OCI-LY7 (cell line): ENCODE data around the gene ITPA. TPM values are rescaled to one million over a fixed set of nuclear protein-coding genes. Genes with fewer than 3 reads are reported as not detected.

Source experiments
- BruUV-seq: library from RNA; stranded (reverse); fragments of 400-500 nt; replicated peaks from 2 replicates; lab custom pipeline; 2021; lab: Mats Ljungman, UMichigan
- CTCF ChIA-PET: fragments of 300-600 bp; sonication (Branson Sonifier 250); formaldehyde crosslinking; loops from one replicate; lab custom pipeline; 2022; ENCODE audit warnings: antibody characterized with exemption; ENCODE audit not compliant: unreplicated experiment; lab: Charles Lee
- POLR2A ChIA-PET: fragments of 300-600 bp; sonication (Branson Sonifier 250); formaldehyde crosslinking; loops from one replicate; lab custom pipeline; 2022; ENCODE audit warnings: antibody characterized with exemption; lab: Charles Lee
- DNase-seq: peaks from one replicate; pipeline ENCODE4 v3.0.0-alpha.2; 2015; ENCODE audit warnings: low spot score
- H2AFZ ChIP-seq: fragments of 200-600 bp; sonication (generic), shearing (Covaris generic); 2 replicates; pipeline ENCODE4 v1.6.1; 2014; ENCODE audit warnings: mild to moderate bottlenecking, antibody characterized with exemption, low read length, moderate library complexity
- H3K27ac ChIP-seq: fragments of 200-600 bp; sonication (generic); 2 replicates; pipeline ENCODE4 v1.5.1; 2014; ENCODE audit warnings: mixed run types, low read depth, mild to moderate bottlenecking, moderate library complexity, low read length, inconsistent platforms; ENCODE audit not compliant: poor library complexity, severe bottlenecking
- H3K36me3 ChIP-seq: fragments of 200-600 bp; sonication (generic); 2 replicates; pipeline ENCODE4 v1.6.1; 2014; ENCODE audit warnings: mild to moderate bottlenecking, antibody characterized with exemption, low read length, moderate library complexity, mixed read lengths; ENCODE audit not compliant: insufficient read depth
- H3K4me1 ChIP-seq: fragments of 200-600 bp; sonication (generic); 2 replicates; pipeline ENCODE4 v1.5.1; 2014; ENCODE audit warnings: mild to moderate bottlenecking, low read length; ENCODE audit not compliant: insufficient read depth, poor library complexity, severe bottlenecking
- H3K4me2 ChIP-seq: fragments of 200-600 bp; sonication (generic); 2 replicates; pipeline ENCODE4 v1.6.1; 2014; ENCODE audit warnings: mild to moderate bottlenecking, low read length
- H3K4me3 ChIP-seq: fragments of 200-600 bp; sonication (generic); 2 replicates; pipeline ENCODE4 v1.5.1; 2014; ENCODE audit warnings: mild to moderate bottlenecking, low read depth, low read length; ENCODE audit not compliant: poor library complexity, severe bottlenecking
- H3K79me2 ChIP-seq: fragments of 200-600 bp; sonication (generic); 2 replicates; pipeline ENCODE4 v1.6.1; 2016; ENCODE audit warnings: low read depth, mild to moderate bottlenecking, low read length, moderate library complexity, mixed read lengths; ENCODE audit not compliant: insufficient read depth
- H3K9me2 ChIP-seq: fragments of 200-600 bp; sonication (generic); 2 replicates; pipeline ENCODE4 v1.6.1; 2016; ENCODE audit warnings: mild to moderate bottlenecking, low read length, mixed read lengths; ENCODE audit not compliant: insufficient read depth
- H3K9me3 ChIP-seq: fragments of 200-600 bp; sonication (generic); 2 replicates; pipeline ENCODE4 v1.6.1; 2014; ENCODE audit warnings: mild to moderate bottlenecking, mixed run types, low read length, mixed read lengths
- H4K20me1 ChIP-seq: fragments of 200-600 bp; sonication (generic); 2 replicates; pipeline ENCODE4 v1.6.1; 2014; ENCODE audit warnings: mild to moderate bottlenecking, antibody characterized with exemption, low read length, moderate library complexity, mixed read lengths; ENCODE audit not compliant: insufficient read depth
- CTCF ChIP-seq: fragments of 200-600 bp; sonication (generic); conservative IDR thresholded peaks from 2 replicates; pipeline ENCODE4 v1.5.1; 2014; ENCODE audit warnings: mild to moderate bottlenecking, antibody characterized with exemption, low read length, moderate library complexity, mixed read lengths
- EZH2phosphoT487 ChIP-seq: fragments of 200-600 bp; sonication (generic); IDR thresholded peaks from 2 replicates; pipeline ENCODE4 v1.6.1; 2018; ENCODE audit warnings: low read depth, borderline replicate concordance, mild to moderate bottlenecking, mixed run types, antibody characterized with exemption, low read length, moderate library complexity, mixed read lengths
- intact Hi-C: fragments of 100-400 bp; cut with micrococcal nuclease; formaldehyde crosslinking; loops from one replicate; pipeline ENCODE4 v1.10.0; 2022; ENCODE audit not compliant: unreplicated experiment
- total RNA-seq, 2 experiments: library from RNA; depleted of rRNA in 1 of 2; stranded (reverse); fragments of >200 nt in 1 of 2; shearing (Covaris generic) in 1 of 2; gene quantifications; 2 replicates each; pipeline ENCODE4 v1.2.3, GENCODE V29; 2014 to 2022

Gene ITPA
- total RNA-seq, 2 experiments from 2014 or later = 58.0 to 62.4 TPM

DNA sequence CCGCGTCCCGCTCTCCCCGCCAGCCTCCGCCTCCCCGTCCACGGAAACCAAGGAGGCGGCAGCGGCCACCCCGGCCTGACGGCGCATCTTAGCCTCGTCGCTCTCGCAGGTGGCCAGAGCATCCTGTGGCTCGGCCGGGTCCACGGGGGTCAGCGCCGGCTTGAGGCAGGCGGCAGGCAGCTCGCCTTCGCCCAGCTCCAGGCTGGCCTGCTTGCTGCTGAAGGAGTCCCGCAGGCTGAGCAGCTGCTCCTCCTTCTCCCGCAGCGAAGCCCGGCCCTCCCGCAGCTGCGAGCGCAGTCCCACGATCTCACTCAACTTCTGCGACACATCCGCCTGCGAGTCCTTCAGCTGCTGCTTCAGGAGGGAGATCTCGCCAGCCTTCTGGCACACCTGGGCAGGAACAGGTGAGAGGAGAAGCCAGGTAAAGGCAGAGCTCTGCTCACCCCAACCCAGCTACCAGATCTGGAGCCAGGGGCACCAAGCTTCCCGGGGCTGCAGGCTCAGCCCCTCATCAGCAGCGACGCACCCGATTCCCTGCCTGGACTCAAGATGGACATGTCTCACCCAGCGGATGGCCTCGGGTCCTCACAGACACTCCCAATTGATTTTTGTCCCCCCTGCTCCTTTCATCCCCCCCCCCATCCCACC lies 44.4 kb upstream of the ITPA start:
- TF ChIP-seq CTCF (no peak), EZH2phosphoT487 (no peak)
- BruUV-seq = no TSS peak
- no peaks in the 10 kb centered on the region for H4K20me1 ChIP-seq
- peaks cover 6% of the 10 kb centered on the region; the same call in 1 of the 2 replicates for H3K79me2 ChIP-seq
- H3K4me1 ChIP-seq = peaks cover 16% of the 10 kb centered on the region
- H3K4me2 ChIP-seq = no peak overlapping the region
- no peaks in the 10 kb centered on the region for H3K9me3 ChIP-seq
- intact Hi-C loops = no loop called here
- no peak overlapping the region for H3K4me3 ChIP-seq
- CTCF ChIA-PET = no interaction called here
- no peak overlapping the region for H3K27ac ChIP-seq
- no peak for DNase-seq
- POLR2A ChIA-PET = no interaction called here
- H2AFZ ChIP-seq = no peak overlapping the region
- no peaks in the 10 kb centered on the region for H3K9me2 ChIP-seq
- no peaks in the 10 kb centered on the region for H3K36me3 ChIP-seq

DNA sequence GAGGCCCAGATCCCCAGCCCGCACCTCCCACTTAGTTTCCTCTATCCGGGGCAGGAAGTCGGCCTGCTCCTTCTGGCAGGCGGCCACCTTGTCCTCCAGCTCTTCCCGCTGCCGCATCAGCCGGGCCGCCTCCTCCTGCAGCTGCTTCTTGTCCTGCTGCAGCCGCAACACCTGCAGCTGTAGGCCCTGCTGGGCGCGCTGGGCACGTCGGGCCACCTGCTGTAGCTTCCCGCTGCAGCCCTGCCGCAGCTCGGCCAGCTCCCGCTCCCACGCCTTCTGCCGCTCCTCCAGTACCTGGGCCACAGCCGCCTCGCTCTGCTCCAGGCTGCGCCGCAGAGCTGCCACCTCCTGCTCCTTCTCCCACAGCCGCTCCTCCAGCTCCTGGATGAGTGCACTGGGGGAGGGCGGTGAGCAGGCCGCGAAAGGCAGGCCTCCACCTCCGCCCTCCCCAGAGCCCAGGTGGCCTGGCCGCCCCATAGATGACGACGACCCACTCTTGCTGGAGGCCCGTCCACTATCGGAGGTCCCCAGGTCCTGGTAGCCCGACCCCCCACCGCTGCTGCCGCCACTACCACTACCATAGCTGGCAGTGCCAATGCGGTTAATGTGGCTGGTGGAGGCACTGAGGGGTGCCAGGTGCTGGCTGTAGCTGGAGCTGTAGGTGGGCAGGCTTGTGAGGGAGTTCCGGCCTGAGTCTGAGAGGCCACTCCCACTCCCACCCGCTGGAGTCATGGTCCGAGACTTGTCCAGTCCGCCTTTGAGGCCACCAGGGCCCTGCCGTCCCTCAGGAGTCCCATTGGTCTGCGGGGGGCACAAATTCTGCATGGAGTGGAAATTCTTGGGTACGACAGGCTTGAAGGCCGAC lies 43.6 kb upstream of the ITPA start:
- BruUV-seq = no TSS peak
- no peak overlapping the region for H3K4me2 ChIP-seq
- ChIA-PET CTCF (no interaction called here), POLR2A (no interaction called here)
- H3K79me2 ChIP-seq = no peaks in the 10 kb centered on the region
- DNase-seq = no peak
- no peaks in the 10 kb centered on the region for H3K36me3 ChIP-seq
- intact Hi-C loops = no loop called here
- H3K4me1 ChIP-seq = peaks cover 13% of the 10 kb centered on the region
- H3K4me3 ChIP-seq = no peak overlapping the region
- H3K27ac ChIP-seq = no peak overlapping the region
- no peak for TF ChIP-seq EZH2phosphoT487
- no peak for TF ChIP-seq CTCF
- H4K20me1 ChIP-seq = no peaks in the 10 kb centered on the region
- no peaks in the 10 kb centered on the region for H3K9me3 ChIP-seq
- no peaks in the 10 kb centered on the region for H3K9me2 ChIP-seq
- no peak overlapping the region for H2AFZ ChIP-seq
